Bladder microvascular endothelial cell (primary cell): ENCODE measurements around the gene FRAS1. TPM values are rescaled to one million over a fixed set of nuclear protein-coding genes. Genes with fewer than 3 reads are reported as not detected.

ENCODE experiments used
- total RNA-seq: library from RNA; depleted of rRNA; stranded (reverse); fragments of >200 nt; gene quantifications from 2 replicates; pipeline ENCODE4 v1.2.3, GENCODE V29; 2014

The FRAS1 gene
- 1.3 and 4.0 TPM in 2 replicates for total RNA-seq

GRCh38 chr4:78057135-78057599 is at the start of gene FRAS1:
Gene FRAS1, plus strand, starts transcription at chr4:78057323. Its CDS starts 687 bp downstream, at chr4:78058010.

GRCh38 chr4:78551420-78552351 is 494.6 kb downstream of the FRAS1 start, which contains the start of gene ANXA3:
Gene ANXA3, plus strand, starts transcription at chr4:78551770. Its CDS starts 2,704 bp downstream, at chr4:78554474.

Other genes starting within 250 kb of the FRAS1 start
- 30.9 and 46.2 TPM in 2 replicates for gene CNOT6L, start 238.0 kb upstream of the FRAS1 start, total RNA-seq
- gene MRPL1, start 194.5 kb upstream of the FRAS1 start, total RNA-seq: 25.5 and 28.3 TPM in 2 replicates